GM12878 (cell line): ENCODE data around the gene EIF3D. TPM values are rescaled to one million over a fixed set of nuclear protein-coding genes. Genes with fewer than 3 reads are reported as not detected.

Source experiments
- ATAC-seq: fragments of 200-7000 bp; cut with Tn5 transposase; 3 replicates; pipeline ENCODE4 v1.9.1; 2020; ENCODE audit warnings: mild to moderate bottlenecking, moderate library complexity
- BruUV-seq: library from RNA; stranded (reverse); fragments of 400-500 nt; replicated peaks from 2 replicates; lab custom pipeline; 2021; lab: Mats Ljungman, UMichigan
- CTCF ChIA-PET: fragments of 300-600 bp; sonication (Branson Sonifier 250); formaldehyde crosslinking; extraction: SDS; loops from one replicate; lab custom pipeline; 2021; ENCODE audit warnings: inconsistent platforms; lab: Yijun Ruan, JAX
- POLR2A ChIA-PET: fragments of 350-600 bp; formaldehyde crosslinking; extraction: SDS; loops from one replicate; lab custom pipeline; 2021; ENCODE audit warnings: inconsistent platforms; lab: Charles Lee
- RAD21 ChIA-PET: fragments of 300-600 bp; sonication (Branson Sonifier 250); formaldehyde crosslinking; loops from one replicate; lab custom pipeline; 2023; ENCODE audit warnings: antibody characterized with exemption; ENCODE audit not compliant: unreplicated experiment; lab: Charles Lee
- SMC1A ChIA-PET: fragments of 300-600 bp; sonication (Branson Sonifier 250); formaldehyde crosslinking; loops from one replicate; lab custom pipeline; 2023; ENCODE audit not compliant: unreplicated experiment, uncharacterized antibody; lab: Charles Lee
- DNase-seq: peaks from one replicate; pipeline ENCODE4 v3.0.0-alpha.2; 2011; ENCODE audit warnings: low read depth, low spot score
- FAIRE-seq: peaks from 3 replicates; lab custom pipeline; 2011; peaks lifted over from hg19 to GRCh38; lab: Jason Lieb, UNC
- H2AFZ ChIP-seq: 2 replicates; pipeline ENCODE4 v1.6.0; 2011; ENCODE audit warnings: low read depth, low read length, control low read depth; ENCODE audit not compliant: control insufficient read depth
- H3K27ac ChIP-seq: 2 replicates; pipeline ENCODE4 v1.5.1; 2011; ENCODE audit warnings: control low read depth; ENCODE audit not compliant: control insufficient read depth, insufficient read depth
- H3K27me3 ChIP-seq, 2 experiments: replicated peaks in 1 of 2; 2 replicates each; pipeline versions ENCODE4 v1.6.0 to v1.6.1; 2011; ENCODE audit warnings: low read length in 1 of 2; ENCODE audit not compliant: control insufficient read depth in 2 of 2, insufficient read depth in 2 of 2
- H3K36me3 ChIP-seq, 2 experiments: 2 replicates each; pipeline ENCODE4 v1.5.1; 2011; ENCODE audit warnings: low read length in 1 of 2; ENCODE audit not compliant: control insufficient read depth in 2 of 2, insufficient read depth in 2 of 2
- H3K4me1 ChIP-seq: 2 replicates; pipeline ENCODE4 v1.6.1; 2011; ENCODE audit warnings: mild to moderate bottlenecking, low read length, moderate library complexity, mixed read lengths; ENCODE audit not compliant: control insufficient read depth, insufficient read depth
- H3K4me2 ChIP-seq: 2 replicates; pipeline ENCODE4 v1.6.0; 2011; ENCODE audit warnings: control low read depth; ENCODE audit not compliant: control insufficient read depth, insufficient read depth
- H3K4me3 ChIP-seq: fragments of 200-600 bp; sonication (generic); 2 replicates; pipeline ENCODE4 v1.5.1; 2016
- H3K79me2 ChIP-seq: 2 replicates; pipeline ENCODE4 v1.6.0; 2011; ENCODE audit warnings: low read length; ENCODE audit not compliant: control insufficient read depth, insufficient read depth
- H3K9ac ChIP-seq: 2 replicates; pipeline ENCODE4 v1.8.0; 2011; ENCODE audit warnings: low read length, control low read depth, mixed read lengths; ENCODE audit not compliant: control insufficient read depth, insufficient read depth
- H3K9me3 ChIP-seq: replicated peaks from 3 replicates; pipeline ENCODE4 v1.5.1; 2011; ENCODE audit warnings: mild to moderate bottlenecking, low read length; ENCODE audit not compliant: control insufficient read depth, insufficient read depth
- H4K20me1 ChIP-seq: 2 replicates; pipeline ENCODE4 v1.6.0; 2011; ENCODE audit not compliant: control insufficient read depth, insufficient read depth
- E4F1 ChIP-seq: fragments of 450-650 bp; IDR thresholded peaks from 2 replicates; pipeline ENCODE4 v1.6.1; 2018; ENCODE audit warnings: borderline replicate concordance, mild to moderate bottlenecking; ENCODE audit not compliant: partially characterized antibody
- EGR1 ChIP-seq, 2 experiments: IDR thresholded peaks; 1 replicate in 1 of 2; 2 replicates in 1 of 2; pipeline ENCODE4 v1.6.1; 2011 to 2012; ENCODE audit warnings: low read depth in 2 of 2, low read length in 2 of 2, borderline replicate concordance in 1 of 2, mild to moderate bottlenecking in 1 of 2, moderate library complexity in 1 of 2
- HDAC2 ChIP-seq: fragments of 200-600 bp; sonication (generic); IDR thresholded peaks from 2 replicates; pipeline ENCODE4 v1.6.1; 2017
- IKZF1 ChIP-seq: fragments of 450-650 bp; conservative IDR thresholded peaks from 2 replicates; pipeline ENCODE4 v1.6.1; 2017; ENCODE audit warnings: antibody characterized with exemption, mild to moderate bottlenecking
- MEF2B ChIP-seq: fragments of 450-650 bp; IDR thresholded peaks from 2 replicates; pipeline ENCODE4 v1.6.1; 2018; ENCODE audit warnings: mild to moderate bottlenecking, moderate library complexity; ENCODE audit not compliant: partially characterized antibody, poor library complexity, severe bottlenecking
- WGBS: methylation state at CpG from one replicate; pipeline ENCODE4 v1.1.6; 2016; ENCODE audit warnings: low lambda C conversion rate; ENCODE audit not compliant: insufficient replicate concordance, insufficient coverage; ENCODE audit errors: missing lambda C conversion rate; 5-methylcytosine and 5-hydroxymethylcytosine counted together
- in situ Hi-C: fragments of 300-500 bp; cut with MboI; formaldehyde crosslinking; loops from 9 replicates; pipeline ENCODE4 v1.14.3; 2018; ENCODE audit warnings: mixed read lengths
- intact Hi-C: fragments of 100-400 bp; cut with micrococcal nuclease; formaldehyde crosslinking; loops from one replicate; pipeline ENCODE4 v1.14.2; 2022; ENCODE audit not compliant: unreplicated experiment
- polyA plus RNA-seq, 11 experiments: library from polyadenylated mRNA; depleted of rRNA in 4 of 11; unstranded in 6 of 11; stranded (reverse) in 5 of 11; fragments of >200 nt; fragmentation: Nextera tagmentation in 4 of 11; fragmentation: Illumina TruSeq in 1 of 11; extraction: Ambion mirVana in 4 of 11; extraction: Trizol in 1 of 11; gene quantifications; 1 replicate in 1 of 11; 2 replicates in 10 of 11; pipeline versions ENCODE4 v1.2.1 to v1.2.3, GENCODE V29; 2011 to 2016; ENCODE audit warnings: inconsistent platforms in 2 of 11, missing spikeins in 2 of 11, low read depth in 1 of 11
- total RNA-seq, 4 experiments: library from RNA; depleted of rRNA in 3 of 4; stranded (reverse); fragments of >200 nt in 3 of 4; fragmentation: Illumina TruSeq in 1 of 4; extraction: Trizol in 1 of 4; gene quantifications; 2 replicates each; pipeline versions ENCODE4 v1.2.1 to v1.2.3, GENCODE V29; 2013 to 2021

Gene EIF3D
- total and polyA plus RNA-seq, 10 of the 15 experiments (the other 5 are each of a cell fraction or from before 2014, with no cell fraction given) = 240 to 558 (median 420) TPM

- H3K4me1 ChIP-seq = no peaks in the 10 kb centered on the region
- no peaks in the 10 kb centered on the region for H3K79me2 ChIP-seq
- H3K9ac ChIP-seq = no peak overlapping the region
- intact Hi-C loops (no loop called here), in situ Hi-C loops (no loop called here)
- no peak for DNase-seq
- ChIA-PET SMC1A (no interaction called here), POLR2A (no interaction called here), CTCF (no interaction called here), RAD21 (no interaction called here)
- 85% methylated on average over 1 of the region's 1 CpG for WGBS
- no peaks in the 10 kb centered on the region; a peak in 1 of 4 replicates for H3K27me3 ChIP-seq
- BruUV-seq = no TSS peak
- no peak overlapping the region for H3K4me2 ChIP-seq
- no peak for ATAC-seq
- no peak overlapping the region for H3K27ac ChIP-seq
- no peaks in the 10 kb centered on the region for H3K9me3 ChIP-seq
- no peak overlapping the region for H3K4me3 ChIP-seq
- no peak for TF ChIP-seq EGR1 (IDR thresholded peaks at IDR 0.05; ENCODE audit: borderline replicate concordance in 1 of 2, low read depth in 2 of 2, low read length in 2 of 2)
- TF ChIP-seq MEF2B = no peak
- no peak for TF ChIP-seq IKZF1
- no peak for TF ChIP-seq HDAC2
- no peak for TF ChIP-seq E4F1
- H4K20me1 ChIP-seq = no peaks in the 10 kb centered on the region
- no peaks in the 10 kb centered on the region for H3K36me3 ChIP-seq
- H2AFZ ChIP-seq = no peak overlapping the region
- FAIRE-seq = no peak
These were observed 45.8 kb upstream of the EIF3D start for GRCh38 chr22:36574728-36575127.
